ENCODE data around the gene RCAN2. TPM values are rescaled to one million over a fixed set of nuclear protein-coding genes. Genes with fewer than 3 reads are reported as not detected.
A peak's percentile ranks its signal among the peaks of the same experiment; 100 is the strongest.

Gene RCAN2
- total and polyA plus RNA-seq, 2 experiments from 2014 or later = 6.0 to 9.3 TPM

DNA sequence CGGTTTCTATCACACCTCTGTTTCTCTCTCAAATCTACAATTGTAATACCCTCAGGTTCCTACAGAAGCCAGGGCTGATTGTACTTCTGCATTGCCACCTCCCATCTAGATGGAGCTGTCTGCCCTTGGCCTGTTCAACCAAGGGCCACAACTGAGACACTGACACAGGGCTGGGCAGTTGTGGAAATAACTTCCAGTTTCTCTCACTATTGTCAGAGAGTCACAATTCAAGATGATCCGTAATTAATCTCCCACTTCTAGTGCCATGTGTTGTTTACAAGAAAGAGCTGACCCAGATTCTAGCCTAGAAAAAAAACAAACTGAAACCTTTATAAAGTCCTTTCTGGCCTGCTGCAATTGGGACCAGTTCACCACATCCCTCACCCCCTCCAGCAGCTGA, 22.2 kb downstream of the RCAN2 start (continued):
- TF ChIP-seq, protein P1, sequence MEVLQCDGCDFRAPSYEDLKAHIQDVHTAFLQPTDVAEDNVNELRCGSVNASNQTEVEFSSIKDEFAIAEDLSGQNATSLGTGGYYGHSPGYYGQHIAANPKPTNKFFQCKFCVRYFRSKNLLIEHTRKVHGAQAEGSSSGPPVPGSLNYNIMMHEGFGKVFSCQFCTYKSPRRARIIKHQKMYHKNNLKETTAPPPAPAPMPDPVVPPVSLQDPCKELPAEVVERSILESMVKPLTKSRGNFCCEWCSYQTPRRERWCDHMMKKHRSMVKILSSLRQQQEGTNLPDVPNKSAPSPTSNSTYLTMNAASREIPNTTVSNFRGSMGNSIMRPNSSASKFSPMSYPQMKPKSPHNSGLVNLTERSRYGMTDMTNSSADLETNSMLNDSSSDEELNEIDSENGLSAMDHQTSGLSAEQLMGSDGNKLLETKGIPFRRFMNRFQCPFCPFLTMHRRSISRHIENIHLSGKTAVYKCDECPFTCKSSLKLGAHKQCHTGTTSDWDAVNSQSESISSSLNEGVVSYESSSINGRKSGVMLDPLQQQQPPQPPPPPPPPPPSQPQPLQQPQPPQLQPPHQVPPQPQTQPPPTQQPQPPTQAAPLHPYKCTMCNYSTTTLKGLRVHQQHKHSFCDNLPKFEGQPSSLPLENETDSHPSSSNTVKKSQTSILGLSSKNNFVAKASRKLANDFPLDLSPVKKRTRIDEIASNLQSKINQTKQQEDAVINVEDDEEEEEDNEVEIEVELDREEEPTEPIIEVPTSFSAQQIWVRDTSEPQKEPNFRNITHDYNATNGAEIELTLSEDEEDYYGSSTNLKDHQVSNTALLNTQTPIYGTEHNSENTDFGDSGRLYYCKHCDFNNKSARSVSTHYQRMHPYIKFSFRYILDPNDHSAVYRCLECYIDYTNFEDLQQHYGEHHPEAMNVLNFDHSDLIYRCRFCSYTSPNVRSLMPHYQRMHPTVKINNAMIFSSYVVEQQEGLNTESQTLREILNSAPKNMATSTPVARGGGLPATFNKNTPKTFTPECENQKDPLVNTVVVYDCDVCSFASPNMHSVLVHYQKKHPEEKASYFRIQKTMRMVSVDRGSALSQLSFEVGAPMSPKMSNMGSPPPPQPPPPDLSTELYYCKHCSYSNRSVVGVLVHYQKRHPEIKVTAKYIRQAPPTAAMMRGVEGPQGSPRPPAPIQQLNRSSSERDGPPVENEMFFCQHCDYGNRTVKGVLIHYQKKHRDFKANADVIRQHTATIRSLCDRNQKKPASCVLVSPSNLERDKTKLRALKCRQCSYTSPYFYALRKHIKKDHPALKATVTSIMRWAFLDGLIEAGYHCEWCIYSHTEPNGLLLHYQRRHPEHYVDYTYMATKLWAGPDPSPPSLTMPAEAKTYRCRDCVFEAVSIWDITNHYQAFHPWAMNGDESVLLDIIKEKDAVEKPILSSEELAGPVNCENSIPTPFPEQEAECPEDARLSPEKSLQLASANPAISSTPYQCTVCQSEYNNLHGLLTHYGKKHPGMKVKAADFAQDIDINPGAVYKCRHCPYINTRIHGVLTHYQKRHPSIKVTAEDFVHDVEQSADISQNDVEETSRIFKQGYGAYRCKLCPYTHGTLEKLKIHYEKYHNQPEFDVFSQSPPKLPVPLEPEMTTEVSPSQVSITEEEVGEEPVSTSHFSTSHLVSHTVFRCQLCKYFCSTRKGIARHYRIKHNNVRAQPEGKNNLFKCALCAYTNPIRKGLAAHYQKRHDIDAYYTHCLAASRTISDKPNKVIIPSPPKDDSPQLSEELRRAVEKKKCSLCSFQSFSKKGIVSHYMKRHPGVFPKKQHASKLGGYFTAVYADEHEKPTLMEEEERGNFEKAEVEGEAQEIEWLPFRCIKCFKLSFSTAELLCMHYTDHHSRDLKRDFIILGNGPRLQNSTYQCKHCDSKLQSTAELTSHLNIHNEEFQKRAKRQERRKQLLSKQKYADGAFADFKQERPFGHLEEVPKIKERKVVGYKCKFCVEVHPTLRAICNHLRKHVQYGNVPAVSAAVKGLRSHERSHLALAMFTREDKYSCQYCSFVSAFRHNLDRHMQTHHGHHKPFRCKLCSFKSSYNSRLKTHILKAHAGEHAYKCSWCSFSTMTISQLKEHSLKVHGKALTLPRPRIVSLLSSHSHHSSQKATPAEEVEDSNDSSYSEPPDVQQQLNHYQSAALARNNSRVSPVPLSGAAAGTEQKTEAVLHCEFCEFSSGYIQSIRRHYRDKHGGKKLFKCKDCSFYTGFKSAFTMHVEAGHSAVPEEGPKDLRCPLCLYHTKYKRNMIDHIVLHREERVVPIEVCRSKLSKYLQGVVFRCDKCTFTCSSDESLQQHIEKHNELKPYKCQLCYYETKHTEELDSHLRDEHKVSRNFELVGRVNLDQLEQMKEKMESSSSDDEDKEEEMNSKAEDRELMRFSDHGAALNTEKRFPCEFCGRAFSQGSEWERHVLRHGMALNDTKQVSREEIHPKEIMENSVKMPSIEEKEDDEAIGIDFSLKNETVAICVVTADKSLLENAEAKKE (CRISPR knock-in tag; IDR thresholded peaks at IDR 0.05) = no peak
- no peak for TF ChIP-seq POLR2AphosphoS5 (IDR thresholded peaks at IDR 0.05; ENCODE audit: low read depth)
- TF ChIP-seq, protein P2, sequence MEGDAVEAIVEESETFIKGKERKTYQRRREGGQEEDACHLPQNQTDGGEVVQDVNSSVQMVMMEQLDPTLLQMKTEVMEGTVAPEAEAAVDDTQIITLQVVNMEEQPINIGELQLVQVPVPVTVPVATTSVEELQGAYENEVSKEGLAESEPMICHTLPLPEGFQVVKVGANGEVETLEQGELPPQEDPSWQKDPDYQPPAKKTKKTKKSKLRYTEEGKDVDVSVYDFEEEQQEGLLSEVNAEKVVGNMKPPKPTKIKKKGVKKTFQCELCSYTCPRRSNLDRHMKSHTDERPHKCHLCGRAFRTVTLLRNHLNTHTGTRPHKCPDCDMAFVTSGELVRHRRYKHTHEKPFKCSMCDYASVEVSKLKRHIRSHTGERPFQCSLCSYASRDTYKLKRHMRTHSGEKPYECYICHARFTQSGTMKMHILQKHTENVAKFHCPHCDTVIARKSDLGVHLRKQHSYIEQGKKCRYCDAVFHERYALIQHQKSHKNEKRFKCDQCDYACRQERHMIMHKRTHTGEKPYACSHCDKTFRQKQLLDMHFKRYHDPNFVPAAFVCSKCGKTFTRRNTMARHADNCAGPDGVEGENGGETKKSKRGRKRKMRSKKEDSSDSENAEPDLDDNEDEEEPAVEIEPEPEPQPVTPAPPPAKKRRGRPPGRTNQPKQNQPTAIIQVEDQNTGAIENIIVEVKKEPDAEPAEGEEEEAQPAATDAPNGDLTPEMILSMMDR (conservative IDR thresholded peaks at IDR 0.05; ENCODE audit: low read depth in 2 of 2) = no peak
- TF ChIP-seq EZH2phosphoT487 (IDR thresholded peaks at IDR 0.05; ENCODE audit: unreplicated experiment) = no peak
- no peak for TF ChIP-seq EZH2 (IDR thresholded peaks at IDR 0.05; ENCODE audit: low read depth, unreplicated experiment)
- TF ChIP-seq CREB1 (CRISPR knock-in tag; IDR thresholded peaks at IDR 0.05; ENCODE audit: low read depth) = no peak

DNA sequence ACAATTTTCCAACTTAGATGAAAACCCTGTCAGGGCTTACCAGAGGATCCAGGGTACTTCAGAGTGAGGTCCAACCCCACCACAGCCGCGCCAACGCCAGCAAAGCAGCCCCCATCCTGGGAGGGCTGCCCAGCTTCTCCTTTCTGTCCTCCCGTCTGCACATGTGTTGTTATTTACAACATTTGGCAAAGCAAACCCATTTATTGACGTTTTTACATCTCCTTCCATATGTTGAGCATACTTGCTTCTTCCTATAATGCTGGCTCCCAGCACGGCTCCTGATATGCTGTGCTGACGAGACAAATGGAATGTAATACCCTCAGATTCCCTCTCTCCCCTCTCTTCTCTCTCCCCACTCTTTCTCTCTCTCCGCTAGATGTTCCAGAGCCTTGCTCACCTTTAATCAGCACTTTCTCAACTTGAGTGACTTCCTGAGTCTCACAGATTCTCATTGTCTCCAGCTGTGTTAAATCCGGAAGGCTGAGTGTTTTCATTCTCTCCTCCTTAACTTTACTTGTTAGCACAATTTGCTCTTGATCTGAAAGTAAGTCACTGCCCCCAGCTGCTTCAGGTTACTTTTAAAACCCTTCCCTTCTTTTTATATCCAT, 22.7 kb downstream of the RCAN2 start:
- Histone ChIP-seq H3K4me1 (ENCODE audit: insufficient read depth) (peaks cover 21% of the 10 kb centered on the region), H3K9me2 (ENCODE audit: insufficient read depth) (peaks cover 4% of the 10 kb centered on the region; the same call in 1 of the 2 replicates), H4K20me1 (replicated peaks; ENCODE audit: insufficient read depth) (no peaks in the 10 kb centered on the region), H3K27me3 (ENCODE audit: insufficient read depth) (no peaks in the 10 kb centered on the region), H3K27ac (ENCODE audit: low read depth) (peak overlapping the region; percentile 28; the same call in 1 of the 2 replicates), H2AFZ (no peak overlapping the region), H3K79me2 (replicated peaks; ENCODE audit: insufficient read depth) (no peaks in the 10 kb centered on the region), H3F3A (replicated peaks; ENCODE audit: low read depth) (no peaks in the 10 kb centered on the region), H3K4me2 (0 out of 2 replicates have a peak overlapping the region, but pooled peaks have one; percentile 42), H3K4me3 (no peak overlapping the region), H3K36me3 (ENCODE audit: insufficient read depth) (no peaks in the 10 kb centered on the region)
- peaks cover 6% of the 10 kb centered on the region; the same call in 1 of the 3 replicates for H3K36me3 Mint-ChIP-seq (ENCODE audit: low read depth)
- peak overlapping the region; percentile 14; the same call in 1 of the 2 replicates for H3K27ac Mint-ChIP-seq
- peaks cover 9% of the 10 kb centered on the region for H3K9me3 Mint-ChIP-seq
- no peak overlapping the region for H3K4me3 Mint-ChIP-seq
- DNase-seq (ENCODE audit: low spot score) (peak; percentile 31), ATAC-seq (no peak; the same call in 2 of the 3 replicates)
- peaks cover 2% of the 10 kb centered on the region for H3K27me3 Mint-ChIP-seq (ENCODE audit: insufficient read depth, low read depth, poor library complexity)
- peaks cover 38% of the 10 kb centered on the region for H3K4me1 Mint-ChIP-seq
- TF ChIP-seq, protein P1 (CRISPR knock-in tag; IDR thresholded peaks at IDR 0.05) = no peak
- TF ChIP-seq EZH2phosphoT487 (IDR thresholded peaks at IDR 0.05; ENCODE audit: unreplicated experiment) = no peak
